ENCODE measurements around the gene WDR35. TPM values are rescaled to one million over a fixed set of nuclear protein-coding genes. Genes with fewer than 3 reads are reported as not detected.

The WDR35 gene
- total RNA-seq, 4 donors from 2014 or later = 2.9 to 10.9 (median 6.9) TPM

- no peak for TF ChIP-seq POLR2A (IDR thresholded peaks at IDR 0.05)
- no peak for TF ChIP-seq EP300 (IDR thresholded peaks at IDR 0.05)
- no peak for TF ChIP-seq CTCF (IDR thresholded peaks at IDR 0.05)
- no peak for TF ChIP-seq POLR2AphosphoS5 (IDR thresholded peaks at IDR 0.05)
- Histone ChIP-seq H3K9me3 (no peaks in the 10 kb centered on the region), H3K36me3 (no peaks in the 10 kb centered on the region), H3K27ac (no peak overlapping the region), H3K27me3 (no peaks in the 10 kb centered on the region), H3K4me1 (peaks cover 10% of the 10 kb centered on the region), H3K4me3 (no peak overlapping the region)
- 62% methylated on average over 7 of the region's 7 CpGs for WGBS
- DNase-seq (ENCODE audit: low spot score in 2 of 2) = peak in 1 of 2 donors; percentile 55
These were observed 104.1 kb downstream of the WDR35 start for GRCh38 chr2:19885791-19886190.

GRCh38 chr2:19883971-19884720 lies 105.8 kb downstream of the WDR35 start:
- Histone ChIP-seq H3K27ac (no peak overlapping the region), H3K27me3 (no peaks in the 10 kb centered on the region), H3K9me3 (no peaks in the 10 kb centered on the region), H3K4me1 (peaks cover 5% of the 10 kb centered on the region), H3K36me3 (no peaks in the 10 kb centered on the region), H3K4me3 (no peak overlapping the region)
- peak in 1 of 2 donors; percentile 13 for DNase-seq (ENCODE audit: low spot score in 2 of 2)
- WGBS = 99% methylated on average over 6 of the region's 8 CpGs
- TF ChIP-seq POLR2AphosphoS5 (IDR thresholded peaks at IDR 0.05) = no peak
- TF ChIP-seq EP300 (IDR thresholded peaks at IDR 0.05) = no peak
- TF ChIP-seq POLR2A (IDR thresholded peaks at IDR 0.05) = no peak
- TF ChIP-seq CTCF (IDR thresholded peaks at IDR 0.05) = no peak

- WGBS = 46% methylated on average over 2 of the region's 2 CpGs
- DNase-seq (ENCODE audit: low spot score in 2 of 2) = peak in 1 of 2 donors; percentile 29
These were observed 106.4 kb downstream of the WDR35 start for GRCh38 chr2:19883486-19883885.

GRCh38 chr2:19882286-19882685 lies 107.6 kb downstream of the WDR35 start:
- H3K9me3 ChIP-seq = no peaks in the 10 kb centered on the region
- WGBS = 93% methylated on average over 2 of the region's 2 CpGs
- no peaks in the 10 kb centered on the region for H3K4me1 ChIP-seq
- peak in 1 of 2 donors; percentile 49 for DNase-seq (ENCODE audit: low spot score in 2 of 2)
- H3K27ac ChIP-seq = no peak overlapping the region
- no peaks in the 10 kb centered on the region for H3K27me3 ChIP-seq
- no peak for TF ChIP-seq POLR2AphosphoS5 (IDR thresholded peaks at IDR 0.05)
- no peak overlapping the region for H3K4me3 ChIP-seq
- no peaks in the 10 kb centered on the region for H3K36me3 ChIP-seq

More at GRCh38 chr2:19883486-19883885, 106.4 kb downstream of the WDR35 start:
- TF ChIP-seq POLR2A (IDR thresholded peaks at IDR 0.05) (no peak), POLR2AphosphoS5 (IDR thresholded peaks at IDR 0.05) (no peak), CTCF (IDR thresholded peaks at IDR 0.05) (no peak), EP300 (IDR thresholded peaks at IDR 0.05) (no peak)
- H3K9me3 ChIP-seq = no peaks in the 10 kb centered on the region
- H3K4me1 ChIP-seq = no peaks in the 10 kb centered on the region
- H3K36me3 ChIP-seq = no peaks in the 10 kb centered on the region
- no peak overlapping the region for H3K4me3 ChIP-seq
- no peaks in the 10 kb centered on the region for H3K27me3 ChIP-seq
- H3K27ac ChIP-seq = no peak overlapping the region

GRCh38 chr2:19881908-19882265 lies 108.0 kb downstream of the WDR35 start:
- H3K27me3 ChIP-seq = no peaks in the 10 kb centered on the region
- no peaks in the 10 kb centered on the region for H3K36me3 ChIP-seq
- no peaks in the 10 kb centered on the region for H3K9me3 ChIP-seq
- no peak for TF ChIP-seq POLR2AphosphoS5 (IDR thresholded peaks at IDR 0.05)
- no peak for TF ChIP-seq CTCF (IDR thresholded peaks at IDR 0.05)
- TF ChIP-seq POLR2A (IDR thresholded peaks at IDR 0.05) = no peak
- 88% methylated on average over 1 of the region's 2 CpGs for WGBS
- peak in 1 of 2 donors; percentile 23 for DNase-seq (ENCODE audit: low spot score in 2 of 2)
- H3K27ac ChIP-seq = no peak overlapping the region
- no peak overlapping the region for H3K4me3 ChIP-seq
- no peaks in the 10 kb centered on the region for H3K4me1 ChIP-seq

All from suprapubic skin (tissue), 4 donors.